ENCODE data around the gene PARD3B.

- TF ChIP-seq EZH2 (IDR thresholded peaks at IDR 0.05; ENCODE audit: borderline replicate concordance, low read depth, low read length, severe bottlenecking) (no peak), CTCF (IDR thresholded peaks at IDR 0.05; ENCODE audit: borderline replicate concordance, extremely low read depth, low read length, poor library complexity, severe bottlenecking) (peak; percentile 75)
These were observed 146.7 kb downstream of the PARD3B start for GRCh38 chr2:204691911-204692510.

Data from DND-41 (cell line).